CD4-positive, alpha-beta T cell treated with Interleukin-2 at 100 ng/mL for 4 hours (primary cell): ENCODE results near the gene MYT1.

Experiments used
- DNase-seq: peaks from one replicate; pipeline ENCODE4 v3.0.0-alpha.2; 2020; ENCODE audit warnings: low spot score

MYT1 gene

GRCh38 chr20:64154590-64155257 is 9.5 kb upstream of the MYT1 start:
- no peak for DNase-seq

DNA sequence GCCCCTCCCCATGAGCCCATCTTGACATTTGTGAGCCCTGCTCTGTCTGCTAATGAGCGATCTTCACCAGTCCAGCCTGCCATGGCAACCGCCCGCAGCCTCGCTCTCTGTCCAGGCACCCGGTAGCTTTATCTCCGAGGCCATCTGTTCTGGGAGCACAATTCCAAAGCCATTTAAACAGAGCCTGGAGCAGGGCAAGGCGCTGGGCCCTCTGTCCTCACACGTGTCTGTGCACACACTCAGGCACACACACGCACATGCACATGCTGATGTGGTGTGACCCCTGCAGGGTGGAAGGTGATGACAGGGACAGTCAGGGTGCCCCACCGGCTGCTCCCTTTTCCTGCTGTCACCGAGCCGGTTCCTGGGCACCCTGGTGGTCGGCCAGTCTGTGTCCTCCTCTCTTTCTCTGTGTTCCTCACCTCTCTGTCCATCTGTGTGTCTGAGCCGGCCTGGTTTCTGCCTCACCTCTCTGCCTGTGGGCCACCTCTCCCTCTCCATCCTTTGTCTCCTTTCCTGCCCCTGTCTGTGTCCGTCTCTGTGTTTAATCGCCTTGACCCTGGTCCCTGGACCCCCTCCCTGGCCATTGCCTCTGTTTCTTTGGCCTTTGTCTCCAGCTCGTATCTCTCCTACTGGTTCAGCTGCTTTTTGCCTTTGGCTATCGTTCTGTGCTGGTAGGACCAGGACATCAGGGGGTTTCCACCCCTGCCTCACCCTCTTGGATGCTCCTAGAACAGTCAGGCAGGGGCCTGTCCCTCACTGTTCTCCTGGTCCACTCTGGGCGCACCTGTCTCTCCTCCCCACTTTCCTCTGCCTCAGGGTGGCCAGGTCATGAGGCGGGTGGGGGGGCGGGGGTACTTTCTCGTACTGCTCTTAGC is 8.8 kb upstream of the MYT1 start:
- DNase-seq = no peak

DNA sequence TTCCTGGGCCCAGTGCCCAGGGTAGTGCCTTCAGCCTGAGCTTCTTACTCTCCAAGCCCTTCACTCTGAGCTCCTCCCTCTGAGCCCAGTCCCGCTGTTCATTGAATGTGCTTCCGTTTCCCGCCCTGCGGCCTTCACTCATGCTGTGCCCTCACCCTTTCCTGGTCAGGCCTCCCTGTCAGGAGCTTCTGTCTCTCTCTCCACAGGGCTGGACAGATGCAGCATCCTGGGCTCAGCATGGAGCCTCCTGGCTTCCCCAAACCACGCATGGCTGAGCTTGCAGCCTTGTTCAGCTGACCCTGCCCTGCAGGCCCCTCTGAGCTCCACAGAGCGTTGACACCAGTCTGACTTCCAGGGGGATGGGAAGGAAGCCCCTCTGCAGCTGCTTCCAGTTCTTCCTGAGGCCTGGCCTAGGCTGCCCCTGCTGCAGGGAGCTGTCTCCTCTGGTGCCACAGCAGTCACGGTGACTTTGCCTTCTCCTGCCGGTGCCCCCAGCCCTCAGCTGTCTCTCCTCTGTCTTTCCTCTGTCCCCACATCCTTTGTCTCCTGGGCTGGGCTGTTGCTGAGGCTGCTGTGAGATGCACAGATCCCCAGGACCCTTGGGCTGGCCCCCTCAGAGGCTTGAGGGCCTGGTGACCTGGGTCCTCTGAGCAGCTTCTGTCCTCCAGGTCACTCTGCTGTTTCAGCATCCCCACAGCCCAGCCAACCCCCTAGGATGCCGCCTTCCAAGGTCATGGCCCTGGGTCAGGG is 7.9 kb upstream of the MYT1 start:
- no peak for DNase-seq

DNA sequence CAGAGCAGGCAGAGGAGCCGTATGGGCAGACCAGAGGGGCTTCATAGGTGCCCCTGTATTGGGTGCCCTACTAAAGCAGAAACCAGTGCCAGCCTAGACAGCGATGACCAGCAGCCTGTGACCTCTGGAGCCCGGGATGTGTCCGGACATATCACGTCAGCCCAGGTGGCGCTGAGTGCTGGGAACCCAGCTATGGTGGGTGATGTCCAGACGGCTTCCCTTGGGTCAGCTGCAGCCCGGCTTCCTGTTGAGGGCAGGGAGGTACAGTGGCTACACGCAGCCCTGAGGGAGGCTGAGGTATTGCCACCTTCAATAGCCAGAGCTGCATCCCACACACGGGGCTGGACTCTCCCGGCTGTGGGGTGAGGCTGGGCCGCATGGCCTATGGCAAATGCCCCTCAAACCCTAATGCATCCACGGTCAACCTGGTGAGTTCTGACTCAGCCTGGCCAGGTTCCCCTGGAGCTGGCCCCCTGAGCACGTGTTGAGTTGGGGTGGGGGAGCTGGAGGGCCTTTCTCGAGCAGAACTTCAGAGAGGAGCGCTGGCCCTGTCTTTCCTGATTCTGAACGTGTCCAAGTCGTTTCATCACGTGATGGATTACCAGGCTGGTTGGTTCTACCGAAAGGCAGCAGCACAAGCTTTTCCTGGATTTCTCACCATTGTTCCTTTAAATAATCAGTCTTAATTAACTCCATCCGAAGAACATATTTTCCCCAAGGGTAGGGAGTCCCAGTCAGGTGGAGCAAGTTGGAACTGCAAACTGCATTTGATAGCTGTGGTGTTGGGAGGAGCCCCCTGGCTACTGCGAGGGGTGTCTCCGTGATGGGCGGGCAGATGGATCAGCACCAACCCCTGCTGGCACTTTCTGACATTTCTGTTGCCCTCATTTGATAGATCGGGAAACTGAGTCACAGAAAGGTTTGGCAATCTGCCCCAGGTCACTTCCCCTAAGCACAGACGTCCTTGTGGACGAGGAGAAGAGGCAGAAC is 7.1 kb upstream of the MYT1 start:
- DNase-seq = no peak

- DNase-seq = no peak
Observed at GRCh38 chr20:64157878-64158277, 6.4 kb upstream of the MYT1 start.

DNA sequence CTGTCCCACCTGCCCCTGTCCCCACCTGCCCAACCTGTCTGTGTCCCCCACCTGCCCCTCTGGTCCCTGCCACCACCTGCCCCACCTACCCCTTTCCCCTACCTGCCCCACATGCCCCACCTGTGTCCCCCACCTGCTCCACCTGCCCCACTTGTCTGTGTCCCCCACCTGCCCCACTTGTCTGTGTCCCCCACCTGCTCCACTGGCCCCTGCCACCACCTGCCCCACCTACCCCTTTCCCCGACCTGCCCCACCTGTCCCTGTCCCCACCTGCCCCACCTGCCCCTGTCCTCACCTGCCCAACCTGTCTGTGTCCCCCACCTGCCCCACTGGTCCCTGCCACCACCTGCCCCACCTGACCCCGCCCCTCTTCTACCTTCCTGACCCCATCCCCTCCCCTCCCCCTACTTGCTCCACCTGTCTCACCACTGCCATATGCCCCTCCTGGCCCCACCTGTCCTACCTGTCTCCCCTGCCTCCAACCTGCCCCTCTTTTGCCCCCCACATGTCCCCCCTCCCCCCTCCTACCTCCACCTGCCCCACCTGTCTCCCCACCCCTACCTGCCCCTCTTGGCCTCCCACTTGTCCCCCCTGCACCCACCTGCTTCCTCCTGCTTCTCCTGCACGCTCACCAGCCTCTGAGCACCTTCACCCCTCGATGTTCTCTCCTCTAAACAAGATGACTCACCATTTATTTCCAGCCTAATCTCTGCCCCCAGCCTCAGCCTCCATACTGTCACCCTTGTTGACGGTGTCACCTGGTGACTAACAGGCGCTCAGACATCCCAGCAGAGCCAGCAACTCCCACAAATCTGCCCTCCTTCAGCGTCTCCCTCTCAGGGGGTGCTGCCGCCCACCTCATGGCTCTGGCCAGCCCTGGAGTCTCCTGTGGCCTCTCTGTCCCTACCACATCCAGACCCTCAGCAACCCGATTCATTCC is 5.6 kb upstream of the MYT1 start:
- no peak for DNase-seq

- no peak for DNase-seq
Observed at GRCh38 chr20:64159286-64159680, 5.0 kb upstream of the MYT1 start.

DNA sequence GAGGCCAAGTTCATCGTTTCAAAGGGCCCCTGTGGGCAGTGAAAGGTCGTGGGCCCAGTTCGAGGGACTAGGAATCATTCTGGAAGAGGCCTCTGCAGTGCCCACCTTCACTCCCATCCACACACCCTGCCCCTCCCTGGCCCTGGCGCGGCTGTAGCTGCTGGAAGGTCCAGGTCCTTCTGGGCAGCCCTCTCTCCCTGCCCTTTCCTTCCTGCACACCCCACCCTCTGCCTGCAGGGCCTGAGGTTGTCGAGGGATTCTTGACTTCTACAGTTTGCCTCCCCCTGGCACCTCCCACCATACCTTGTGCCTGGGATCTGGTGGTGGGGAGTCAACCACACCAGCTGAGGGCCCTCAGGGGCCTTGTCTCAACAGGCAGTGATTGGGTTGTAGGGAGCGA is 4.5 kb upstream of the MYT1 start:
- DNase-seq = no peak

DNA sequence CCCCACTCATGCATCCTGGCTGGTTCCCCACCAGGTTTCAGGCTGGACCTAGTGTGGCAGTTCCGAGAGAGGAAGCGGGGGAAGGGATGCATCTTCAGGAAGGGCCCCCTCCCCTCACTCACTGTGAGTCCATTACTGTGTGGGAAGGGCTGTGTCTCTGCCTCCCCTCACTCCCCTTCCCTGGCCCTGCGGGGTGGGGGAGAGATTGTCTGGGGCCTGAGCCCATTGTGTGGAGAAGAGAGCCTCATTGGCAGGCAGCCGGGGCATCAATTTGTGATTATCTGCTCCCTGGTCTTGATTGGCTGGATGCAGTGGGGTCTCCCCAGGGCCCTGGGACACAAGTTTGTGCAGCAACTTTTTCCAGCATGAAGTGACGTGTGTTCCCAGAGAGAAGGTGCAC is 4.1 kb upstream of the MYT1 start:
- no peak for DNase-seq

DNA sequence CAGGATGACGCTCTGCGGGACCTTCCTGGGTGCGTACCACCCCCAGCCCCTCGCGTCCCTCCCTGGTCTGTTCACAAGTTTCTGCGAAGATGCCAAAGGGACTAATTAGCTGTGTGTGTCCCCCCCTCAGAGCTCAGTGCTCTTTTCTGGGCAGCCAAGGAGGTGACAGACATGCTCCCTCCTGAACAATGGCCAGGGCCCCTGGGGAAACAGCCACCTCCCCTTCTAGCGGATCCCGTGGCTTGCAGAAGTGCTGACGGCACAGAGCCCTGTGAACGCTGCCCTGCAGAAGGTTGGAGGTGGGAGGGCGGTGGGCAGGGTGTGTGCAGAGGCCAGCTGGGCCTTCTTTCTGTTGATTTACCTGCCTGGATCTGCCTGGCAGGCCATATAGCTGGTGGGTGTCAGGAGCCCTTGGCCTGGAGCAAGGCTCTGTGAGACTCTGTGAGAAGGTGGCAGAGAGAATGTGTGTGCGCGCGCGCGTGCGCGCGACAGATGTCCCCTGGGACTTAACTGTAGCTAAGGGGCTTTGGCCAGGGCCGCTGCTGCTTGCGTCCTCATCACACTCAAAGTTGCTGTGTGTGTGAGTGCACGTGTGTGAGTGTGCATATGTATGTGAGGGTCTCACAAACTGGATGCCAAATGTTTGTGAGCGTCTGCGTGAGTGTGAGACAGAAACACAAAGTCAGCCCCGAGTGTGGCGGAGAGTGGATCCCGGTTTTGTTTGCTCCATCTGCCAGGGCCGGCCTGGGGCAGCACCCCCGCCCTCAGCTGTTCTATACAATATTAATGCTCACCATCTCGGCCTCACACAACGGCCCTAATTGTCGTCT is 3.5 kb upstream of the MYT1 start:
- no peak for DNase-seq

- no peak for DNase-seq
Observed at GRCh38 chr20:64161356-64162238, 2.7 kb upstream of the MYT1 start.

GRCh38 chr20:64162239-64162910 is 1.9 kb upstream of the MYT1 start:
- no peak for DNase-seq

DNA sequence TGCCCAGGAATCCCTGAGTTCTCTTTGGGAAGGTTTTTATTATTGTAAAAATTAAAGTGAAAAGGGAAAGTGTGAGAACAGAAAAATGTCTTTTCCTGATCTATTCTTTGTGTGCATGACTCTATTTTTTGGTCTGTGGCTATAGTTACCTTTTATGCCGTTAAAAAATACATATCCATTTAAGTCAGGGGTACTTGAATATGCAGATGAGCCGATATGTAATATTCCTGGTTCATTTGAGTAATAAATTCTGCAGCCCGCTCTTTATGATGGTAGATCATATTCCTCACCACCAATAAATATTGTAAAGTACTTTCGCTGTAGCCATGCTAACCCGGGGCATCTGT is 503 bp upstream of the MYT1 start:
- DNase-seq = no peak

DNA sequence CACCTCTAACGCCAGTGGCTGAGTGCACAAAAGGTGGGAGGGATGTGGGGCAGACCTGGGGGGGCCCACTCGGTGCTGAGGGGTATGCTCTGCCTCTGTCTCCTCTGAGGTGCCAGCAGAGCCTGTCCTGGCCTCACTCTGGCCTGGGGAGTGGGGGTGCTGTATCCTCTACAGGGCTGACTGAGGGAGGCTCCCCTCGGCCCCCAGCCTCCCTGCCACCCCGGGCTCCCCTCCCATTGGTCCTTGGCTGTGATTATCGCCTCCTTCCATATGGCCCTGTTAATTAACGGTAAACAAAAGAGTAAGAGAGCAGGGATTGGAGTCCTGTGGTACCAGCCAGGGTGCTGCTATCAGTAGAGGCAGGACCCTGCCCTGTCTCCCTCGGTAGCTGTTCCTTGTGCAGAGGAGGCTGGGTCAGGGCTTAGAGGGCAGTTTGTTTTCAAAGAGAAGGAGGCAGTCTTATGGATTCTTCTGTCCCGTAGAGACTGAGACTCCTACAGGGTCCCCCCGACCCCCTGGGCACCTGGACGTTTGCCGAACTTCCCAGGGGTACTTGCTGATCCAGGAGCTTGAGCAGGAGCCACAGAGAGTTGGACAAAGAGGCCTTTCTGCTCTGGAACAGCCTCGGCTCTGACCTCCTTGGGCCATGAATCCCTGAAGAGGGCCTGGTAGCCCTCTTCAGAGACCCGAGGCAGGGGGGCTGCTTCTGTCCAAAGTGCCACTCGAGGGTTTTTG is 1.8 kb downstream of the MYT1 start:
- no peak for DNase-seq

- no peak for DNase-seq
Observed at GRCh38 chr20:64166721-64167615, 2.7 kb downstream of the MYT1 start.

DNA sequence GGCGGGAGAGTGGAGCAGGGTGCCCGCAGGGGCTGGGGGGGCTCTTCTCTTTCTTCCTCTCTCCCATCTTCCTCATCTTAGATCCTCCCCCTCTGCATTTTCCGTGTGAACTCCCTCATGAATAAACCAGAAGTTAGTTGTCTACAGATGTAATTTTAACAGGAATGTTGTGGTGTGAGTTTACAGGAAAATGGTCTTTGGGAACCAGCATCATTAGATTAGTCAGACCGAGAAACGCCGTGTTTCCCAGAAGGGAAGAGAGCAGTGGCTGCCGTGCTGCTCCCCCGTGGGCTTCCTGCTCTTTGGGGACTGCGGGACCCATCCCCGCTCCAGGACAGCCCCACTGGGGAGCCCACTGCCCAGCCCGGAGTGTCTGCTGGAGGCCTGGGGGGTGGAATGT is 3.4 kb downstream of the MYT1 start:
- no peak for DNase-seq
